ENCODE results near the gene KIF1A.

Gene KIF1A, protein sequence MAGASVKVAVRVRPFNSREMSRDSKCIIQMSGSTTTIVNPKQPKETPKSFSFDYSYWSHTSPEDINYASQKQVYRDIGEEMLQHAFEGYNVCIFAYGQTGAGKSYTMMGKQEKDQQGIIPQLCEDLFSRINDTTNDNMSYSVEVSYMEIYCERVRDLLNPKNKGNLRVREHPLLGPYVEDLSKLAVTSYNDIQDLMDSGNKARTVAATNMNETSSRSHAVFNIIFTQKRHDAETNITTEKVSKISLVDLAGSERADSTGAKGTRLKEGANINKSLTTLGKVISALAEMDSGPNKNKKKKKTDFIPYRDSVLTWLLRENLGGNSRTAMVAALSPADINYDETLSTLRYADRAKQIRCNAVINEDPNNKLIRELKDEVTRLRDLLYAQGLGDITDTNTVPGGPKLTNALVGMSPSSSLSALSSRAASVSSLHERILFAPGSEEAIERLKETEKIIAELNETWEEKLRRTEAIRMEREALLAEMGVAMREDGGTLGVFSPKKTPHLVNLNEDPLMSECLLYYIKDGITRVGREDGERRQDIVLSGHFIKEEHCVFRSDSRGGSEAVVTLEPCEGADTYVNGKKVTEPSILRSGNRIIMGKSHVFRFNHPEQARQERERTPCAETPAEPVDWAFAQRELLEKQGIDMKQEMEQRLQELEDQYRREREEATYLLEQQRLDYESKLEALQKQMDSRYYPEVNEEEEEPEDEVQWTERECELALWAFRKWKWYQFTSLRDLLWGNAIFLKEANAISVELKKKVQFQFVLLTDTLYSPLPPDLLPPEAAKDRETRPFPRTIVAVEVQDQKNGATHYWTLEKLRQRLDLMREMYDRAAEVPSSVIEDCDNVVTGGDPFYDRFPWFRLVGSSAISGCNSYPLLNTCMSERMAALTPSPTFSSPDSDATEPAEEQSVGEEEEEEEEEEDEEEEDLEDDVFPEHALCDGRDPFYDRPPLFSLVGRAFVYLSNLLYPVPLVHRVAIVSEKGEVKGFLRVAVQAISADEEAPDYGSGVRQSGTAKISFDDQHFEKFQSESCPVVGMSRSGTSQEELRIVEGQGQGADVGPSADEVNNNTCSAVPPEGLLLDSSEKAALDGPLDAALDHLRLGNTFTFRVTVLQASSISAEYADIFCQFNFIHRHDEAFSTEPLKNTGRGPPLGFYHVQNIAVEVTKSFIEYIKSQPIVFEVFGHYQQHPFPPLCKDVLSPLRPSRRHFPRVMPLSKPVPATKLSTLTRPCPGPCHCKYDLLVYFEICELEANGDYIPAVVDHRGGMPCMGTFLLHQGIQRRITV (N-terminal part only)

DNA sequence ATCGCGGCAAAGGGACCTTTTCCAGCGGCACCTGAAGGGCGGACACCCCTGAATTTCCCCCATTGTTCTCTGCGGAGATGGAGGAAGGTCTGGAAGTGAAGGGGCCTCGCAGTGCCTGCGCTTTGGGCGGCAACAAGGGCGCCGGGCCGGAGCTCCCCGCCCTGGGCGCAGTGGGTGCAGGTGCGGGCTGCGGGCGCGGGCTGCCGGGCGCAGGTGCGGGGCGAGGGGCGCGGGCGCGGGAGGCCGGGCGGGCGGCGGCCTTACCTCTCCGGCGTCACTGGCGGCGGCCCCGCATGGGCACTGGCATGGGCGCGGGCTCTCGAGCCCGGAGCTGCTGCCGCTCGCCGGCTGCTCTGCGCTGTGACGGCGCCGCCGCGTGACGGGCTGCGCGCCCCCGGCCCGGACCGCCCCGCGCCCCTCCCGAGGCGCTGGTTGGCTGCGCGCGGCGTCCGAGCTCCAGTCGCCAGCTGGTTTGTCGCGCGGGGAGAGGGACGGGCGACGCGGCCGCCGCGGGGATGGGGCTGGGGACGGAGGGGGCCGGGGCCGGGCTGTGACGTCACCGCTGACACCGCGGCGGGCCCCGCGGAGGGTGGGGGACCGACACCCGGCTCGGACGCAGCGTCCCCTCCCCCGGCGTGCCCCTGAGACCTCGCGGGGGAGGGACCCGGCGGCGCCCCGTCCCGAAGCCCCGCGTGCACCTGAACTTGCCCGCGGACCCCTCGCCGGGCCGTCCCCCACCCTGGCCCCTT is at the start of gene KIF1A:
Gene KIF1A (minus strand): TSS at position 362 of the 749 bp plus-strand sequence. CDS start 22,467 bp downstream, outside the sequence.
- Histone ChIP-seq H3K27ac (no peak within 1 kb of the TSS), H3K4me3 (peak within 1 kb of the TSS; percentile 60)
- TF ChIP-seq, protein P1, sequence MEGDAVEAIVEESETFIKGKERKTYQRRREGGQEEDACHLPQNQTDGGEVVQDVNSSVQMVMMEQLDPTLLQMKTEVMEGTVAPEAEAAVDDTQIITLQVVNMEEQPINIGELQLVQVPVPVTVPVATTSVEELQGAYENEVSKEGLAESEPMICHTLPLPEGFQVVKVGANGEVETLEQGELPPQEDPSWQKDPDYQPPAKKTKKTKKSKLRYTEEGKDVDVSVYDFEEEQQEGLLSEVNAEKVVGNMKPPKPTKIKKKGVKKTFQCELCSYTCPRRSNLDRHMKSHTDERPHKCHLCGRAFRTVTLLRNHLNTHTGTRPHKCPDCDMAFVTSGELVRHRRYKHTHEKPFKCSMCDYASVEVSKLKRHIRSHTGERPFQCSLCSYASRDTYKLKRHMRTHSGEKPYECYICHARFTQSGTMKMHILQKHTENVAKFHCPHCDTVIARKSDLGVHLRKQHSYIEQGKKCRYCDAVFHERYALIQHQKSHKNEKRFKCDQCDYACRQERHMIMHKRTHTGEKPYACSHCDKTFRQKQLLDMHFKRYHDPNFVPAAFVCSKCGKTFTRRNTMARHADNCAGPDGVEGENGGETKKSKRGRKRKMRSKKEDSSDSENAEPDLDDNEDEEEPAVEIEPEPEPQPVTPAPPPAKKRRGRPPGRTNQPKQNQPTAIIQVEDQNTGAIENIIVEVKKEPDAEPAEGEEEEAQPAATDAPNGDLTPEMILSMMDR (IDR thresholded peaks at IDR 0.05) = no peak
- DNase-seq (ENCODE audit: low spot score) = no peak

DNA sequence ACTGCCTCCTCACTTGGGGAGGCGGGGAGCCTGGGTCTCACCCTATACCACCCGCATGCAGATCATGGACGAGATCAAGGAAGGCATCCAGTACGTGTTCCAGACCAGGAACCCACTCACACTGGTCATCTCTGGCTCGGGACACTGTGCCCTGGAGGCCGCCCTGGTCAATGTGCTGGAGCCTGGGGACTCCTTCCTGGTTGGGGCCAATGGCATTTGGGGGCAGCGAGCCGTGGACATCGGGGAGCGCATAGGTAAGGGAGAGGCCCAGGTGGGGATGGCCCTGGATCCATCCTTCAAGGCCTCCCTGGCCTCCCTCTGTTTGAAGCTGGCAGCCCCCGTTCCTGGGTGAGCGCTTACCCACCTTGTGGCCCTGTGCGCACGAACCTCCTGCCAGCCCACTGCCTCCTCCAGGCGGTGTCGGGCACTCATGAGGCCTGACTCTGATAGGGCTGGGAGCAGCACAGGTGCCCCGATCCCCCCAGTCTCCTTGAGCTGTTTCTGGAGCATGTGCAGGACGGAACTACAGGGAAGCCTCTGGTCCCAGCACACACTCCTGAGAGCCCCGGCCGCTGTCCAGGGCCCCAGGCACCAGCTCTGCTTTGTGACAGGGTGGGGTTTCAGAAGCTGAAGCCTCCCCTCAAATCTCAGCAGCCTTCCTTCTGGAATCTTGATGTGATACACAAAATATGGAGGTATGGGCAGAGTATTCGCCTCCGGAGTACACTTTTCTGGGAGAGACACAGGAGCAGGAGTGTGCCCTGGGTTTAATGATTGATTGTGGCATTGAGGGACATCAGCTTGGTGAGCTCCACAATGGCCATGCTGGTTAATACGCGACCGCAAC is 49.3 kb upstream of the KIF1A start:
- TF ChIP-seq, protein P1 (IDR thresholded peaks at IDR 0.05) = no peak
- DNase-seq (ENCODE audit: low spot score) = peak; percentile 54
- Histone ChIP-seq H3K27ac (no peak overlapping the region), H3K4me3 (no peak overlapping the region)

DNA sequence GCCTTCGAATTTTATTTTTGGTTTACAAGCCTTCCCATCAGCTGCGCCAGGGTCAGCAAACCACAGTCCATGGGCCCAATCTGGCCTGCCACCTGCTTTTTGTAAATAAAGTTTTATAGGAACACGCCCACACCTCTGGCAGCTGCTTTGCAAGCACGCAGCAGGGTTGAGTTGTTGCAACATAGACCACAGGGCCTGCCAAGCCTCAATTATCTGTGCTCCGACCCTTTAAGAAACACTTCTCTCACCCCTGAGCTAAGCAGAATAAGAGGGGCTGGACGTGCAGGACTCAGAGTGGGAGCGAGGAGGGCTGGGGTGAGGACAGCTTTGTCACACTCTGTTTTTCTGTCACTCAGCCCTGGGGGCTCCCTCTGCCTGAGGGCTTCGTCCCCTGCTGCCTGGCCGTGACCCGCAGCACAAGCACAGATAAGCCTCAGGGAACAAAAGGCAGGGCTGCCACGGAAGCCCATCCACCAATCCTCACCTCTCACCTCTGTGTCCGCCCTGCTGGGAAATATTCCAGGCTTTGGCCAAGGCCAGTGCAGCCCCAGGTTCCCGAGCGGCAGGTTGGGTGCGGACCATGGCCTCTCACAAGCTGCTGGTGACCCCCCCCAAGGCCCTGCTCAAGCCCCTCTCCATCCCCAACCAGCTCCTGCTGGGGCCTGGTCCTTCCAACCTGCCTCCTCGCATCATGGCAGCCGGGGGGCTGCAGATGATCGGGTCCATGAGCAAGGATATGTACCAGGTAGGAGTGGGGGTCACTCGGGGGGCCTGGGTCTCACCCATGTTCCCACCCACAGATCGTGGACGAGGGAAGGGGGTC is 48.5 kb upstream of the KIF1A start, which contains the start of gene AGXT:
Gene AGXT (plus strand): TSS at position 539 of the 823 bp plus-strand sequence. CDS start 42 bp downstream, at position 581.
- H3K27ac ChIP-seq = no peak within 1 kb of the TSS
- peak; percentile 61 for DNase-seq (ENCODE audit: low spot score)
- no peak within 1 kb of the TSS for H3K4me3 ChIP-seq
- TF ChIP-seq, protein P1 (IDR thresholded peaks at IDR 0.05) = no peak

DNA sequence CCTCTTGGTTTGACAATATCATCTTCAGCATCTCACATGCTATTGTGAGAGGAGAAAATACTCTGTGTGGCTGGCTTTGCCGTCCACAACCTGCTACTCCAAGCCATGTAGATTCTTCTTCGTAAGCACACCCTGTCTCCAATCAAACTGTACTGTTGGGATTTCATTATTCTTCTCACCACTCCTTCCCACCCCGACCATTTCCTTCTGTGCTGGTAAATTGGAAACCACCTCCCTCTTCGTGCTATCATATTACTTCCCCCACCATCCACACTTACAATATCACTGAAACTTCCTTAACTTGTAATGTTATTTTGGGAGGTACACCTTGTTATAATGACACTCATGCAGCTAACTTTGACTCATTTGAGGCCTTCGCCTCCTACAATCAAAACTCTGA is 45.4 kb upstream of the KIF1A start:
- DNase-seq (ENCODE audit: low spot score) = no peak
- TF ChIP-seq, protein P1 (IDR thresholded peaks at IDR 0.05) = no peak
- no peak overlapping the region for H3K27ac ChIP-seq
- no peak overlapping the region for H3K4me3 ChIP-seq

DNA sequence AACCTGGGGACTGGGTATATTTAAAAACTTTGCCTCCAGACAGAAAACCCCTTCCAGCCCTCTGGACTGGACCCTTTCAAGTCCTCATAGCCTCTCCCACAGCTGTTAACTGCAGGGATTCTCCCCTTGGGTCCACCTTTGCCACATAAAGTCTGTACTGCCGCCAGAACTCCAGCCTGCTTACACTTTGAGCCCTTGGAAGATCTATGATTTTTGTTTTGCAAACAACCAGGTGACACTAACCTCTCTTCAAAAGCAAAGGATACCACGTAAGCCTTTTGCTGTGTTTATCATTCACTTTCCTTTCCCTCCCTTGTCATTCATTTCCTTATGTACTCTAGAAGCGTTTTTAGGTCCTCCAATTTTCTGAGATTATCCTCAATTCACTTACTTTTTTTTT is 44.5 kb upstream of the KIF1A start:
- Histone ChIP-seq H3K4me3 (no peak overlapping the region), H3K27ac (no peak overlapping the region)
- DNase-seq (ENCODE audit: low spot score) = no peak
- TF ChIP-seq, protein P1 (IDR thresholded peaks at IDR 0.05) = no peak

All from coronary artery (tissue), 2 donors.